H9 (cell line): ENCODE results near the gene ZBP1. TPM values are rescaled to one million over a fixed set of nuclear protein-coding genes. Genes with fewer than 3 reads are reported as not detected.

Experiments
- DNase-seq: peaks from one replicate; pipeline ENCODE4 v3.0.0-alpha.2; 2017
- H2AFZ ChIP-seq: one replicate; pipeline ENCODE4 v1.6.1; 2013; ENCODE audit warnings: mild to moderate bottlenecking, low read length, control low read depth, moderate library complexity
- H2AK5ac ChIP-seq: 2 replicates; pipeline ENCODE4 v1.6.1; 2013; ENCODE audit warnings: low read length, control low read depth, mixed read lengths; ENCODE audit not compliant: insufficient read length
- H2BK120ac ChIP-seq: one replicate; pipeline ENCODE4 v1.6.1; 2013; ENCODE audit warnings: low read depth, mild to moderate bottlenecking, low read length, control low read depth, inconsistent platforms; ENCODE audit not compliant: poor library complexity, severe bottlenecking
- H2BK12ac ChIP-seq: 2 replicates; pipeline ENCODE4 v1.6.1; 2013; ENCODE audit warnings: low read length, control low read depth, mixed read lengths, low read depth; ENCODE audit not compliant: insufficient read length
- H2BK15ac ChIP-seq: 2 replicates; pipeline ENCODE4 v1.6.1; 2013; ENCODE audit warnings: low read depth, low read length, control low read depth
- H2BK20ac ChIP-seq: one replicate; pipeline ENCODE4 v1.6.1; 2013; ENCODE audit warnings: low read depth, mild to moderate bottlenecking, low read length, control low read depth, inconsistent platforms; ENCODE audit not compliant: poor library complexity, severe bottlenecking
- H2BK5ac ChIP-seq: 2 replicates; pipeline ENCODE4 v1.6.1; 2013; ENCODE audit warnings: low read length, control low read depth, mixed read lengths; ENCODE audit not compliant: insufficient read length
- H3K14ac ChIP-seq: 2 replicates; pipeline ENCODE4 v1.6.1; 2013; ENCODE audit warnings: low read length, control low read depth; ENCODE audit not compliant: insufficient read depth
- H3K18ac ChIP-seq: 2 replicates; pipeline ENCODE4 v1.6.1; 2013; ENCODE audit warnings: low read depth, mild to moderate bottlenecking, mixed read lengths, low read length, control low read depth; ENCODE audit not compliant: insufficient read length
- H3K23ac ChIP-seq: 2 replicates; pipeline ENCODE4 v1.6.1; 2013; ENCODE audit warnings: low read length, control low read depth, mixed read lengths, low read depth; ENCODE audit not compliant: insufficient read length
- H3K23me2 ChIP-seq: 2 replicates; pipeline ENCODE4 v1.6.1; 2013; ENCODE audit warnings: low read depth, mild to moderate bottlenecking, mixed read lengths, low read length, control low read depth; ENCODE audit not compliant: insufficient read length, poor library complexity, severe bottlenecking
- H3K27ac ChIP-seq: 2 replicates; pipeline ENCODE4 v1.5.1; 2013; ENCODE audit warnings: low read length, control low read depth, mixed read lengths, low read depth; ENCODE audit not compliant: insufficient read length
- H3K27me3 ChIP-seq: 2 replicates; pipeline ENCODE4 v1.6.1; 2013; ENCODE audit warnings: low read length, control low read depth, inconsistent platforms; ENCODE audit not compliant: insufficient read depth
- H3K4ac ChIP-seq: 2 replicates; pipeline ENCODE4 v1.6.1; 2013; ENCODE audit warnings: low read depth, mild to moderate bottlenecking, control low read depth, inconsistent platforms, low read length, moderate library complexity
- H3K4me1 ChIP-seq: 2 replicates; pipeline ENCODE4 v1.6.1; 2013; ENCODE audit warnings: low read length, control low read depth, inconsistent platforms; ENCODE audit not compliant: insufficient read depth
- H3K4me2 ChIP-seq: 2 replicates; pipeline ENCODE4 v1.6.1; 2013; ENCODE audit warnings: low read length, control low read depth, mixed read lengths; ENCODE audit not compliant: insufficient read length, insufficient read depth
- H3K56ac ChIP-seq: 2 replicates; pipeline ENCODE4 v1.6.1; 2013; ENCODE audit warnings: low read depth, mild to moderate bottlenecking, mixed read lengths, low read length, control low read depth; ENCODE audit not compliant: insufficient read length
- H3K79me1 ChIP-seq: 2 replicates; pipeline ENCODE4 v1.6.1; 2013; ENCODE audit warnings: low read depth, mild to moderate bottlenecking, moderate library complexity, low read length, control low read depth, inconsistent platforms; ENCODE audit not compliant: insufficient read depth, poor library complexity, severe bottlenecking
- H3K79me2 ChIP-seq: 2 replicates; pipeline ENCODE4 v1.6.1; 2013; ENCODE audit warnings: low read length, control low read depth, inconsistent platforms; ENCODE audit not compliant: insufficient read depth
- H3K9ac ChIP-seq: 2 replicates; pipeline ENCODE4 v1.6.1; 2013; ENCODE audit warnings: low read length, control low read depth, mixed read lengths; ENCODE audit not compliant: insufficient read length; ENCODE audit errors: extremely low read depth
- H3K9me3 ChIP-seq: one replicate; pipeline ENCODE4 v1.6.1; 2013; ENCODE audit warnings: low read depth, low read length, inconsistent platforms; ENCODE audit not compliant: control insufficient read depth
- H3T11ph ChIP-seq: one replicate; pipeline ENCODE4 v1.6.1; 2013; ENCODE audit warnings: mild to moderate bottlenecking, low read length, control low read depth, inconsistent platforms
- H4K20me1 ChIP-seq: one replicate; pipeline ENCODE4 v1.6.1; 2013; ENCODE audit not compliant: control insufficient read depth, insufficient read length, insufficient read depth
- H4K5ac ChIP-seq: 2 replicates; pipeline ENCODE4 v1.6.1; 2013; ENCODE audit warnings: low read depth, mild to moderate bottlenecking, mixed read lengths, low read length, control low read depth; ENCODE audit not compliant: insufficient read length
- H4K8ac ChIP-seq: replicated peaks from 2 replicates; pipeline ENCODE4 v1.6.1; 2013; ENCODE audit warnings: low read length, control low read depth, mixed read lengths, low read depth; ENCODE audit not compliant: insufficient read length
- H4K91ac ChIP-seq: 2 replicates; pipeline ENCODE4 v1.6.1; 2013; ENCODE audit warnings: low read depth, mild to moderate bottlenecking, moderate library complexity, mixed read lengths, low read length, control low read depth; ENCODE audit not compliant: insufficient read length
- H3K27ac Mint-ChIP-seq, 3 experiments: 2 replicates in 2 of 3; 3 replicates in 1 of 3; pipeline ENCODE4 v1.8.0; 2020 to 2021; ENCODE audit warnings: mixed read lengths in 3 of 3, mild to moderate bottlenecking in 1 of 3, moderate library complexity in 1 of 3
- H3K27me3 Mint-ChIP-seq: 2 replicates; pipeline ENCODE4 v1.8.0; 2021; ENCODE audit warnings: low read depth, mild to moderate bottlenecking, moderate library complexity, mixed read lengths
- H3K36me3 Mint-ChIP-seq, 3 experiments: 2 replicates in 2 of 3; 3 replicates in 1 of 3; pipeline ENCODE4 v1.8.0; 2020 to 2021; ENCODE audit warnings: low read depth in 3 of 3, mixed read lengths in 3 of 3; ENCODE audit not compliant: insufficient read depth in 1 of 3
- H3K4me1 Mint-ChIP-seq, 2 experiments: 2 replicates each; pipeline ENCODE4 v1.8.0; 2020; ENCODE audit warnings: mixed read lengths in 2 of 2
- H3K4me3 Mint-ChIP-seq, 2 experiments: 2 replicates in 1 of 2; 3 replicates in 1 of 2; pipeline ENCODE4 v1.8.0; 2020 to 2021; ENCODE audit warnings: mild to moderate bottlenecking in 2 of 2, mixed read lengths in 2 of 2, moderate library complexity in 1 of 2
- H3K9me3 Mint-ChIP-seq, 2 experiments: 2 replicates in 1 of 2; 3 replicates in 1 of 2; pipeline ENCODE4 v1.8.0; 2020; ENCODE audit warnings: mild to moderate bottlenecking in 2 of 2, mixed read lengths in 2 of 2, moderate library complexity in 1 of 2
- CTCF ChIP-seq: fragments of 200-600 bp; sonication (generic); conservative IDR thresholded peaks from 3 replicates; pipeline ENCODE4 v1.8.0; 2021; ENCODE audit warnings: antibody characterized with exemption, mild to moderate bottlenecking
- WGBS: extraction: QIAGEN DNeasy Blood & Tissue Kit; methylation state at CpG from one replicate; pipeline ENCODE4 v1.1.7; 2013; ENCODE audit warnings: missing lambda C conversion rate, low lambda C conversion rate, mixed read lengths; ENCODE audit not compliant: insufficient read length; ENCODE audit errors: extremely low coverage; 5-methylcytosine and 5-hydroxymethylcytosine counted together
- total RNA-seq: library from RNA; stranded (reverse); gene quantifications from 2 replicates; pipeline ENCODE4 v1.2.1, GENCODE V29; 2021

ZBP1 gene
- total RNA-seq, 1 experiment from 2014 or later: not detected

GRCh38 chr20:57568088-57568896, 51.9 kb downstream of the ZBP1 start:
- no peak for DNase-seq
- peaks cover 5 to 7% of the 10 kb centered on the region in 2 experiments for H3K4me1 Mint-ChIP-seq

More at GRCh38 chr20:57568088-57568896, 51.9 kb downstream of the ZBP1 start:
- no peak overlapping the region for H2BK5ac ChIP-seq
- H3K9ac ChIP-seq: no peak overlapping the region
- no peaks in the 10 kb centered on the region for H3K27me3 ChIP-seq
- H3K18ac ChIP-seq: no peak overlapping the region
- no CpG with 5 or more reads among the region's 13 CpGs for WGBS
- H4K20me1 ChIP-seq: no peaks in the 10 kb centered on the region
- no peaks in the 10 kb centered on the region for H3K9me3 ChIP-seq
- H3K79me2 ChIP-seq: no peaks in the 10 kb centered on the region
- Mint-ChIP-seq H3K4me3 (no peak overlapping the region), H3K36me3 (no peaks in the 10 kb centered on the region; a peak in 1 of 7 replicates), H3K27me3 (peaks cover 19% of the 10 kb centered on the region), H3K9me3 (no peaks in the 10 kb centered on the region), H3K27ac (no peak overlapping the region)
- H3K23ac ChIP-seq: no peak overlapping the region
- H4K8ac ChIP-seq: no peak overlapping the region
- no peak overlapping the region for H3K4ac ChIP-seq
- no peak overlapping the region for H2BK20ac ChIP-seq
- no peak overlapping the region for H2BK12ac ChIP-seq
- H3T11ph ChIP-seq: no peak overlapping the region
- no peaks in the 10 kb centered on the region for H3K79me1 ChIP-seq
- H2AK5ac ChIP-seq: no peak overlapping the region
- no peak overlapping the region for H4K5ac ChIP-seq
- no peak overlapping the region for H3K56ac ChIP-seq
- H3K4me1 ChIP-seq: no peaks in the 10 kb centered on the region
- no peak overlapping the region for H2BK15ac ChIP-seq
- no peaks in the 10 kb centered on the region for H3K23me2 ChIP-seq
- no peak overlapping the region for H3K27ac ChIP-seq
- no peak overlapping the region for H2AFZ ChIP-seq
- H3K4me2 ChIP-seq: no peak overlapping the region
- H4K91ac ChIP-seq: no peak overlapping the region
- TF ChIP-seq CTCF: no peak
- H2BK120ac ChIP-seq: no peak overlapping the region
- H3K14ac ChIP-seq: no peak overlapping the region
